Kidney (tissue), 22 donors: ENCODE measurements around the gene STX19. TPM values are rescaled to one million over a fixed set of nuclear protein-coding genes. Genes with fewer than 3 reads are reported as not detected.

Experiments used
- DNase-seq, 5 donors: peaks; one replicate each; pipeline ENCODE4 v3.0.0-alpha.2; 2013 to 2020
- FAIRE-seq: peaks from 2 replicates; lab custom pipeline; 2012; peaks lifted over from hg19 to GRCh38; lab: Jason Lieb, UNC
- H3K27ac ChIP-seq, 2 donors: one replicate each; pipeline ENCODE4 v1.7.0; 2013; ENCODE audit warnings: low read depth in 2 of 2, low read length in 2 of 2, inconsistent platforms in 1 of 2
- H3K27me3 ChIP-seq: one replicate; pipeline ENCODE4 v1.7.1; 2013; ENCODE audit warnings: low read length, inconsistent platforms; ENCODE audit not compliant: control insufficient read depth, insufficient read depth
- H3K36me3 ChIP-seq, 3 donors: one replicate each; pipeline versions ENCODE4 v1.7.0 to v1.7.1; 2013; ENCODE audit warnings: low read length in 3 of 3, control low read depth in 1 of 3, inconsistent platforms in 1 of 3; ENCODE audit not compliant: insufficient read depth in 3 of 3, control insufficient read depth in 2 of 3
- H3K4me1 ChIP-seq, 3 donors: one replicate each; pipeline versions ENCODE4 v1.7.0 to v1.7.1; 2013; ENCODE audit warnings: low read length in 3 of 3, inconsistent platforms in 1 of 3, low read depth in 1 of 3; ENCODE audit not compliant: control insufficient read depth in 2 of 3, insufficient read depth in 2 of 3
- H3K4me3 ChIP-seq, 3 donors: one replicate each; pipeline versions ENCODE4 v1.7.0 to v1.8.1; 2013; ENCODE audit warnings: low read length in 3 of 3, control low read depth in 1 of 3, inconsistent platforms in 1 of 3
- H3K9ac ChIP-seq, 3 donors: one replicate each; pipeline versions ENCODE4 v1.7.0 to v1.7.1; 2013; ENCODE audit warnings: low read length in 3 of 3, control low read depth in 1 of 3, inconsistent platforms in 1 of 3
- H3K9me3 ChIP-seq, 3 donors: one replicate each; pipeline versions ENCODE4 v1.7.0 to v1.7.1; 2013; ENCODE audit warnings: low read length in 3 of 3, control low read depth in 1 of 3, inconsistent platforms in 1 of 3; ENCODE audit not compliant: control insufficient read depth in 2 of 3, insufficient read depth in 1 of 3
- intact Hi-C: fragments of 100-400 bp; cut with DNase I; formaldehyde crosslinking; loops from one replicate; pipeline ENCODE4 v1.11.1; 2022
- long read RNA-seq, 10 donors: library from polyadenylated mRNA in 1 of 10; unstranded in 1 of 10; transcript quantifications; one replicate each; pipeline ENCODE4 v2.0.0 and lab custom pipeline, GENCODE V29; 2021 to 2026
- polyA plus RNA-seq: library from polyadenylated mRNA; stranded (reverse); fragments of 350-450 nt; fragmentation: Illumina TruSeq; extraction: RNeasy Lipid Tissue Mini Kit (QIAGEN cat#74804); gene quantifications from one replicate; pipeline ENCODE4 v1.2.3, GENCODE V29; 2014; ENCODE audit warnings: low read depth, low replicate concordance; ENCODE audit not compliant: insufficient read depth
- total RNA-seq: library from RNA; stranded (reverse); fragmentation: NEBNext Ultra II Directional; extraction: Animal tissue kit (Norgen Biotek cat#: 25700); gene quantifications from one replicate; pipeline ENCODE4 v1.2.1, GENCODE V29; 2021
- TF ChIP-seq, protein P1 (sequence below): IDR thresholded peaks from 3 replicates; pipeline ENCODE4 v1.5.1; 2012; ENCODE audit warnings: mild to moderate bottlenecking, moderate library complexity, borderline replicate concordance; ENCODE audit not compliant: insufficient read depth; ENCODE audit errors: extremely low read depth
- donor health status: control.
- donor health status: control.
- donor health status: control.
- donor health status: control.
- donor health status: control.
- donor health status: DM: yes; HTN: yes; CAD: no.
- donor health status: Normal renal cell carcinoma (clear cell type).

STX19 gene, protein sequence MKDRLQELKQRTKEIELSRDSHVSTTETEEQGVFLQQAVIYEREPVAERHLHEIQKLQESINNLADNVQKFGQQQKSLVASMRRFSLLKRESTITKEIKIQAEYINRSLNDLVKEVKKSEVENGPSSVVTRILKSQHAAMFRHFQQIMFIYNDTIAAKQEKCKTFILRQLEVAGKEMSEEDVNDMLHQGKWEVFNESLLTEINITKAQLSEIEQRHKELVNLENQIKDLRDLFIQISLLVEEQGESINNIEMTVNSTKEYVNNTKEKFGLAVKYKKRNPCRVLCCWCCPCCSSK
- not detected for total RNA-seq
- polyA plus RNA-seq, result 0.47 TPM
- long read RNA-seq, donor 1, result 0 reads
- long read RNA-seq, donor 2, result 0 reads
- long read RNA-seq, donor 3, result 0 reads
- long read RNA-seq, donor 4, result 0 reads
- long read RNA-seq, donor 5, result 0 reads
- long read RNA-seq, donor 6, result 0 reads
- long read RNA-seq, donor 7, result 0 reads
- long read RNA-seq, donor 8, partial matches to known transcripts, result 6 of 6 reads
- long read RNA-seq, donor 8, other reads (novel, unspliced or antisense), result 0 of 6 reads
- long read RNA-seq, donor 9, result 0 reads
- long read RNA-seq, donor 10, result 0 reads

DNA sequence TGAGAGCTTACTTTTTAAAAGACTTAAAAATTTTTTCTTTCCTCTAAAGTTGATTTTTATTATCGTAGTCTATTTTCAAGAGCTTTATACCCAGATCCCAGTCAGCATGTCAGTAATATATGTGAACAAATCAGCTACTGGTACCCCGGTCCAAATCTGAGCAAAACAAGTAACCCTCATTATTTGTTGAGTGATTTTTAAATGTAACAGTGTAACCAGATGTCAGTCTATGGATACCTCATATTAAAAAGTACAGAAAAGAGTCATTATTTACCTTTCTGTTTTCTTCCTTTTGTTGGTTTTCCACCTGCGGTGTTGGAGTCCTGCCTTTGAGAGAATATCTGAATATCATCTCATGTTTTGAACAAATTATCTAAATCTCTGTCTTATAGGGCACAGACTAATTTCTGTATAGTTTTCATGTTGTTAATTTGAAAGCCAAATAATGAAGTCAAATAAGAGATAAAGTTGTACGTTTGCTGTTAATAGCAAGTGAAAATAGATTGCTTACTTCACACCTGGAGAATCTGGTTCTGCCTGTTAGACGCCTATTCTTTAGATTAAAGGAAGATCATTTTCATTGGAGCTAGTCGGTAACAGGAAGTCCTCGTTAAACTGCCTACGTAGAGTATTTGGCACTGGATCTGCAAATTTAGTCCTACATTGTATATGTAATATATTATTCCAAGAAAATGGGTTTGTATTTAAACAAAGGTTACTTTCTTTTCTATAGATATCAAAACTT, at the start of gene STX19:
Gene STX19 (minus strand): TSS at position 505 of the 745 bp plus-strand sequence. CDS start 13,328 bp downstream, outside the sequence.
- intact Hi-C loops, result no loop called here
- no peak for FAIRE-seq
- no peak within 1 kb of the TSS for H3K27ac ChIP-seq
- DNase-seq, result peak in 1 of 5 donors; percentile 3
- no peak within 1 kb of the TSS for H3K4me3 ChIP-seq
- TF ChIP-seq, protein P1, sequence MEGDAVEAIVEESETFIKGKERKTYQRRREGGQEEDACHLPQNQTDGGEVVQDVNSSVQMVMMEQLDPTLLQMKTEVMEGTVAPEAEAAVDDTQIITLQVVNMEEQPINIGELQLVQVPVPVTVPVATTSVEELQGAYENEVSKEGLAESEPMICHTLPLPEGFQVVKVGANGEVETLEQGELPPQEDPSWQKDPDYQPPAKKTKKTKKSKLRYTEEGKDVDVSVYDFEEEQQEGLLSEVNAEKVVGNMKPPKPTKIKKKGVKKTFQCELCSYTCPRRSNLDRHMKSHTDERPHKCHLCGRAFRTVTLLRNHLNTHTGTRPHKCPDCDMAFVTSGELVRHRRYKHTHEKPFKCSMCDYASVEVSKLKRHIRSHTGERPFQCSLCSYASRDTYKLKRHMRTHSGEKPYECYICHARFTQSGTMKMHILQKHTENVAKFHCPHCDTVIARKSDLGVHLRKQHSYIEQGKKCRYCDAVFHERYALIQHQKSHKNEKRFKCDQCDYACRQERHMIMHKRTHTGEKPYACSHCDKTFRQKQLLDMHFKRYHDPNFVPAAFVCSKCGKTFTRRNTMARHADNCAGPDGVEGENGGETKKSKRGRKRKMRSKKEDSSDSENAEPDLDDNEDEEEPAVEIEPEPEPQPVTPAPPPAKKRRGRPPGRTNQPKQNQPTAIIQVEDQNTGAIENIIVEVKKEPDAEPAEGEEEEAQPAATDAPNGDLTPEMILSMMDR, result no peak
- no peaks in the 10 kb centered on the region for H3K9me3 ChIP-seq
- H3K36me3 ChIP-seq, result no peaks in the 10 kb centered on the region
- no peaks in the 10 kb centered on the region for H3K4me1 ChIP-seq
- H3K27me3 ChIP-seq, result no peaks in the 10 kb centered on the region
- H3K9ac ChIP-seq, result no peak within 1 kb of the TSS

- no peak for FAIRE-seq
- Histone ChIP-seq H3K9me3 (no peaks in the 10 kb centered on the region), H3K36me3 (peaks cover 3 to 6% (median 4%) of the 10 kb centered on the region in 3 donors), H3K27me3 (no peaks in the 10 kb centered on the region), H3K4me3 (no peak overlapping the region), H3K4me1 (no peaks in the 10 kb centered on the region), H3K9ac (no peak overlapping the region), H3K27ac (no peak overlapping the region)
- DNase-seq, result no peak
- intact Hi-C loops, result no loop called here
- TF ChIP-seq, protein P1, result no peak
Observed at GRCh38 chr3:94076055-94076454, 47.7 kb upstream of the STX19 start.

DNA sequence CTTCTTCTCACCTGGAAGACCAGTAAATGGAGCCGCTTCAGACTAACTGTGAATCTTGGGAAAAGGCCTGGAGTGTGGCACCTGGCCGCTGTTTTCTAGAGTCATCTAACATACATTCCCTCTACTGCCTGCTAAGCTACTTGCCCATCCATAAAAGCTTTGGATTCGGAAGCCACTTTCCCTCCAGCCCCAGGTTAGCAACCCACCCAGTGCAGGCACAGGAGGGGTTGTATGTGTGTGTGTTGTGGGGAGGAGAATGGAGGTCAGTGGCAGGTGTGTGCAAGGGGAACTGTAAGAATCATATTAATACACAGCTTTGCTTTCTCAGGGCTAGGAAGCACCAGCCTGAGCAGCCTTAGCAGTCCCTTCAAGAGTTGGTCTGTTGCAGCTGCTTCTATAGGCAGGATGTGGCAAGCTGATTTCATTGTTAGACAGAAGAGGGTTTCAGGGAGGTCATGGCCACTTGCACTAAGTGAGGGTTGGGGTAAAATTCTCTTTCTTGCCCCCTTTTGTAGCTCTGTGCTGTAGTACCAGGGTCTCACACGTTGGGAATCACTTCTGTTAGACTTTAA, 43.4 kb upstream of the STX19 start:
- Histone ChIP-seq H3K27me3 (no peaks in the 10 kb centered on the region), H3K36me3 (peaks cover 3 to 7% (median 6%) of the 10 kb centered on the region in 3 donors), H3K9me3 (no peaks in the 10 kb centered on the region), H3K4me3 (no peak overlapping the region), H3K9ac (no peak overlapping the region), H3K27ac (no peak overlapping the region), H3K4me1 (no peaks in the 10 kb centered on the region)
- DNase-seq, result no peak
- TF ChIP-seq, protein P1, result no peak
- intact Hi-C loops, result no loop called here
- FAIRE-seq, result no peak
